ENCODE measurements around the gene SLCO2A1.

Gene SLCO2A1

GRCh38 chr3:133984975-133985374 is 44.8 kb downstream of the SLCO2A1 start:
- Histone ChIP-seq H3K36me3 (no peaks in the 10 kb centered on the region), H3K4me2 (peak overlapping the region; percentile 5 to 82 (median 59); a peak in 19 of 22 replicates), H3K27ac (no peak overlapping the region), H3K9ac (no peak overlapping the region), H3K9me3 (replicated peaks in 1 of 11) (no peaks in the 10 kb centered on the region; a peak in 1 of 22 replicates), H3K27me3 (no peaks in the 10 kb centered on the region), H3K4me3 (no peak overlapping the region), H4K20me1 (no peaks in the 10 kb centered on the region), H3K4me1 (peaks cover 11 to 33% (median 27%) of the 10 kb centered on the region in 10 experiments)
- no peak for TF ChIP-seq Cebpa-rat (IDR thresholded peaks at IDR 0.05)

GRCh38 chr3:133983576-133984560 is 45.9 kb downstream of the SLCO2A1 start:
- Histone ChIP-seq H3K4me1 (peaks cover 11 to 41% (median 29%) of the 10 kb centered on the region in 10 experiments), H3K4me3 (no peak overlapping the region), H3K9ac (no peak overlapping the region), H4K20me1 (no peaks in the 10 kb centered on the region), H3K27me3 (no peaks in the 10 kb centered on the region), H3K27ac (no peak overlapping the region), H3K4me2 (peak overlapping the region in 10 of 11 experiments; percentile 5 to 82 (median 64); a peak in 16 of 22 replicates), H3K36me3 (no peaks in the 10 kb centered on the region), H3K9me3 (replicated peaks in 1 of 11) (no peaks in the 10 kb centered on the region; a peak in 1 of 22 replicates)
- no peak for TF ChIP-seq Cebpa-rat (IDR thresholded peaks at IDR 0.05)

- no peak for TF ChIP-seq Cebpa-rat (IDR thresholded peaks at IDR 0.05)
- H3K4me3 ChIP-seq = no peak overlapping the region
- H3K27me3 ChIP-seq = no peaks in the 10 kb centered on the region
- peaks cover 11 to 41% (median 29%) of the 10 kb centered on the region in 10 experiments for H3K4me1 ChIP-seq
- H4K20me1 ChIP-seq = no peaks in the 10 kb centered on the region
- H3K9me3 ChIP-seq (replicated peaks in 1 of 11) = no peaks in the 10 kb centered on the region; a peak in 1 of 22 replicates
- H3K9ac ChIP-seq = no peak overlapping the region
- no peak overlapping the region for H3K27ac ChIP-seq
- H3K36me3 ChIP-seq = no peaks in the 10 kb centered on the region
- H3K4me2 ChIP-seq = no peak overlapping the region
These were observed 46.6 kb downstream of the SLCO2A1 start for GRCh38 chr3:133983126-133983525.

GRCh38 chr3:133980550-133980949 is 49.2 kb downstream of the SLCO2A1 start:
- Histone ChIP-seq H3K4me2 (no peak overlapping the region), H3K27me3 (no peaks in the 10 kb centered on the region), H4K20me1 (no peaks in the 10 kb centered on the region), H3K4me1 (peaks cover 5 to 28% (median 17%) of the 10 kb centered on the region in 10 experiments; a peak in 17 of 20 replicates), H3K36me3 (no peaks in the 10 kb centered on the region), H3K9ac (no peak overlapping the region), H3K27ac (no peak overlapping the region), H3K4me3 (no peak overlapping the region), H3K9me3 (replicated peaks in 1 of 11) (no peaks in the 10 kb centered on the region; a peak in 1 of 22 replicates)
- TF ChIP-seq Cebpa-rat (IDR thresholded peaks at IDR 0.05) = no peak

GRCh38 chr3:133980035-133980434 is 49.7 kb downstream of the SLCO2A1 start:
- Histone ChIP-seq H3K27me3 (no peaks in the 10 kb centered on the region), H3K27ac (no peak overlapping the region), H3K4me3 (no peak overlapping the region), H3K4me1 (peaks cover 4 to 23% (median 12%) of the 10 kb centered on the region in 10 experiments; a peak in 17 of 20 replicates), H4K20me1 (no peaks in the 10 kb centered on the region), H3K9ac (no peak overlapping the region), H3K9me3 (replicated peaks in 1 of 11) (no peaks in the 10 kb centered on the region; a peak in 1 of 22 replicates), H3K36me3 (no peaks in the 10 kb centered on the region), H3K4me2 (peak overlapping the region in 3 of 11 experiments; percentile 19 to 36 (median 26); a peak in 3 of 22 replicates)
- TF ChIP-seq Cebpa-rat (IDR thresholded peaks at IDR 0.05) = no peak

GRCh38 chr3:133979553-133979952 is 50.2 kb downstream of the SLCO2A1 start:
- no peak overlapping the region for H3K9ac ChIP-seq
- H3K27me3 ChIP-seq = no peaks in the 10 kb centered on the region
- H3K9me3 ChIP-seq (replicated peaks in 1 of 11) = no peaks in the 10 kb centered on the region; a peak in 1 of 22 replicates
- no peak for TF ChIP-seq Cebpa-rat (IDR thresholded peaks at IDR 0.05)
- no peak overlapping the region for H3K27ac ChIP-seq
- peak overlapping the region in 4 of 11 experiments; percentile 6 to 36 (median 22); a peak in 4 of 22 replicates for H3K4me2 ChIP-seq
- H3K4me3 ChIP-seq = no peak overlapping the region
- H3K4me1 ChIP-seq = peaks cover 0 to 18% (median 7%) of the 10 kb centered on the region in 10 experiments; a peak in 17 of 20 replicates
- no peaks in the 10 kb centered on the region for H4K20me1 ChIP-seq
- no peaks in the 10 kb centered on the region for H3K36me3 ChIP-seq

- Histone ChIP-seq H3K27ac (no peak overlapping the region), H3K9me3 (replicated peaks in 1 of 11) (no peaks in the 10 kb centered on the region; a peak in 1 of 22 replicates), H3K9ac (no peak overlapping the region), H3K27me3 (no peaks in the 10 kb centered on the region), H3K4me2 (no peak overlapping the region), H4K20me1 (no peaks in the 10 kb centered on the region), H3K36me3 (no peaks in the 10 kb centered on the region), H3K4me3 (no peak overlapping the region), H3K4me1 (peaks cover 0 to 9% (median 0%) of the 10 kb centered on the region in 10 experiments; a peak in 6 of 20 replicates)
- no peak for TF ChIP-seq Cebpa-rat (IDR thresholded peaks at IDR 0.05)
These were observed 52.2 kb downstream of the SLCO2A1 start for GRCh38 chr3:133977568-133977967.

GRCh38 chr3:133973249-133973980 is 56.3 kb downstream of the SLCO2A1 start:
- H3K36me3 ChIP-seq = no peaks in the 10 kb centered on the region
- no peaks in the 10 kb centered on the region for H4K20me1 ChIP-seq
- H3K4me3 ChIP-seq = no peak overlapping the region
- no peak for TF ChIP-seq Cebpa-rat (IDR thresholded peaks at IDR 0.05)
- H3K9ac ChIP-seq = no peak overlapping the region
- H3K27me3 ChIP-seq = no peaks in the 10 kb centered on the region
- peaks cover 0 to 3% (median 0%) of the 10 kb centered on the region in 11 experiments; a peak in 1 of 22 replicates for H3K9me3 ChIP-seq (replicated peaks in 1 of 11)
- no peak overlapping the region for H3K4me2 ChIP-seq
- H3K4me1 ChIP-seq = no peaks in the 10 kb centered on the region
- H3K27ac ChIP-seq = no peak overlapping the region

GRCh38 chr3:133972156-133972555 is 57.6 kb downstream of the SLCO2A1 start:
- H3K9me3 ChIP-seq (replicated peaks in 1 of 11) = peaks cover 0 to 3% (median 0%) of the 10 kb centered on the region in 11 experiments; a peak in 1 of 22 replicates
- H3K4me3 ChIP-seq = no peak overlapping the region
- H3K27ac ChIP-seq = no peak overlapping the region
- H3K36me3 ChIP-seq = no peaks in the 10 kb centered on the region
- H3K27me3 ChIP-seq = no peaks in the 10 kb centered on the region
- H3K9ac ChIP-seq = no peak overlapping the region
- TF ChIP-seq Cebpa-rat (IDR thresholded peaks at IDR 0.05) = no peak
- H3K4me2 ChIP-seq = no peak overlapping the region
- H4K20me1 ChIP-seq = no peaks in the 10 kb centered on the region
- H3K4me1 ChIP-seq = peaks cover 0 to 2% (median under 1%) of the 10 kb centered on the region in 10 experiments; a peak in 12 of 20 replicates
